ENCODE results near the gene INTS15. TPM values are rescaled to one million over a fixed set of nuclear protein-coding genes. Genes with fewer than 3 reads are reported as not detected.

INTS15 gene
- total RNA-seq, 2 experiments from 2014 or later: 39.3 to 41.8 TPM

- Mint-ChIP-seq H3K36me3 (ENCODE audit: low read depth) (peaks cover under 1% of the 10 kb centered on the region), H3K4me1 (ENCODE audit: low read depth) (peaks cover 28% of the 10 kb centered on the region), H3K27ac (no peak overlapping the region), H3K4me3 (peak overlapping the region; percentile 68), H3K27me3 (peaks cover 5% of the 10 kb centered on the region), H3K9me3 (no peaks in the 10 kb centered on the region)
- ChIA-PET POLR2A (interaction anchor here (1.1 kb wide), 1 partner anchor 26 kb away, joined by 3 read pairs; the partner anchor contains the start of gene INTS15), CTCF (no interaction called here)
- DNase-seq: no peak
- Histone ChIP-seq H3K27ac (ENCODE audit: low read depth in 1 of 2, low read length in 2 of 2) (no peak overlapping the region), H3K27me3 (ENCODE audit: control insufficient read depth in 1 of 2, insufficient read depth in 2 of 2, low read length in 2 of 2) (peaks cover 0 to 11% of the 10 kb centered on the region in 2 experiments), H3K36me3 (ENCODE audit: insufficient read depth, low read length) (peaks cover under 1% of the 10 kb centered on the region), H3K4me3 (ENCODE audit: low read length) (peak overlapping the region; percentile 53), H3K4me1 (ENCODE audit: insufficient read depth, low read length) (peaks cover 37% of the 10 kb centered on the region), H3K9me3 (ENCODE audit: control insufficient read depth in 1 of 2, insufficient read depth in 1 of 2, low read length in 2 of 2) (no peaks in the 10 kb centered on the region)
- intact Hi-C loops (cut with DNase I, micrococcal nuclease): no loop called here
- ATAC-seq (ENCODE audit: poor library complexity): no peak
- no peak for TF ChIP-seq CTCF (IDR thresholded peaks at IDR 0.05)
Observed at GRCh38 chr7:6615723-6616555, 26.1 kb downstream of the INTS15 start.

DNA sequence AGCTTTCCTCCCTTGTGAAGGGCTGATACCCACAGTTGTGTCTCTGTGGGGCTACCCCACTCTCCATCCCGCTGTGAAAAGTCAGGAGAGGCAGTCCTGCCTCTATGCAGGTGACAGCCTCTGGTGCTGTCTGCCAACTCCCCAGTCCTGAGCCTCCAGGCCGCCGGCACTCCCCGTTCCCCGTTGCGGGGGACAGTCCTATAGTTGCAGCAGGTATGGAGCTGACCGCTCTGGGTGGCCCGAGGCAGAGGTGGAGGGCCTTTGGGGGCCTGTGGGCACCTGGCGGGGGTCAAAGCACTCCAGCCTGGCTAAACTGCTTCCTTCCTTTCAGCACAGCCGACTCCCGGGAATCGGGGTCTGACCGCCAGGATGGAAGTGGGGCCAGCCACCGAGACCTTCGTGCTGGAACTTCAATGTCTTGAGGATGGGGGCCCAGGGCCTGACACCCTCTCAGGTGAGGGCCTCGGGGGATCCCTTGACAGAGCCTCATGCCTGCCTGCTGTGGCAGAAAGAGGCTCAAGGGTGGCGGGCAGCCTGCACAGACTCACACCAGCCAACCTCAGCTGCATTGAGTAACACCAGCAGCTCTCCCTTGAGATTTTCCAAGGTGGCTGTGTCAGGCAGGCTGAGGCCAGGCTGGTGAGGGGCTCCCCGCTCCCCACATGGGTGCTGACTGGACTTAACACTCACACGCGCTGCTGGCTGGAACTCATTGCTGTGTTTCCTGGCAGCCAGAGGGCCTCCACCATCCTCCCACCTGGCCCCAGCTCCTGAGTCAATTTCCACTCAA is 27.2 kb downstream of the INTS15 start:
- ATAC-seq (ENCODE audit: poor library complexity) (no peak), DNase-seq (no peak)
- peaks cover 0 to 11% of the 10 kb centered on the region in 2 experiments for H3K27me3 ChIP-seq (ENCODE audit: control insufficient read depth in 1 of 2, insufficient read depth in 2 of 2, low read length in 2 of 2)
- intact Hi-C loops (cut with DNase I, micrococcal nuclease): no loop called here
- peaks cover 7% of the 10 kb centered on the region for H3K36me3 Mint-ChIP-seq (ENCODE audit: low read depth)
- peak overlapping the region; percentile 85 for H3K4me3 Mint-ChIP-seq
- no peaks in the 10 kb centered on the region for H3K36me3 ChIP-seq (ENCODE audit: insufficient read depth, low read length)
- peaks cover 5% of the 10 kb centered on the region for H3K27me3 Mint-ChIP-seq
- H3K9me3 ChIP-seq (ENCODE audit: control insufficient read depth in 1 of 2, insufficient read depth in 1 of 2, low read length in 2 of 2): no peaks in the 10 kb centered on the region
- H3K4me3 ChIP-seq (ENCODE audit: low read length): no peak overlapping the region
- TF ChIP-seq CTCF (IDR thresholded peaks at IDR 0.05): no peak
- no peak overlapping the region for H3K27ac ChIP-seq (ENCODE audit: low read depth in 1 of 2, low read length in 2 of 2)
- H3K4me1 Mint-ChIP-seq (ENCODE audit: low read depth): peaks cover 36% of the 10 kb centered on the region
- POLR2A ChIA-PET: interaction anchor here (1.1 kb wide), 1 partner anchor 27 kb away, joined by 3 read pairs; the partner anchor contains the start of gene INTS15
- no peak overlapping the region for H3K27ac Mint-ChIP-seq
- no peaks in the 10 kb centered on the region for H3K9me3 Mint-ChIP-seq
- CTCF ChIA-PET: no interaction called here
- H3K4me1 ChIP-seq (ENCODE audit: insufficient read depth, low read length): peaks cover 48% of the 10 kb centered on the region

- no peak overlapping the region for H3K4me3 ChIP-seq (ENCODE audit: low read length)
- ChIA-PET CTCF (interaction anchor here (0.7 kb wide), 1 partner anchor 81 kb away, joined by 3 read pairs; no protein-coding TSS in a partner anchor), POLR2A (interaction anchor here (1.0 kb wide), 1 partner anchor 15 kb away, joined by 3 read pairs; no protein-coding TSS in a partner anchor)
- H3K27ac ChIP-seq (ENCODE audit: low read depth in 1 of 2, low read length in 2 of 2): no peak overlapping the region
- H3K4me1 Mint-ChIP-seq (ENCODE audit: low read depth): peaks cover 36% of the 10 kb centered on the region
- ATAC-seq (ENCODE audit: poor library complexity) (no peak), DNase-seq (no peak)
- peak overlapping the region; percentile 65 for H3K4me3 Mint-ChIP-seq
- H3K27ac Mint-ChIP-seq: no peak overlapping the region
- intact Hi-C loops (cut with DNase I, micrococcal nuclease): no loop called here
- H3K36me3 ChIP-seq (ENCODE audit: insufficient read depth, low read length): no peaks in the 10 kb centered on the region
- H3K36me3 Mint-ChIP-seq (ENCODE audit: low read depth): peaks cover 7% of the 10 kb centered on the region
- H3K27me3 Mint-ChIP-seq: peaks cover 5% of the 10 kb centered on the region
- no peaks in the 10 kb centered on the region for H3K9me3 ChIP-seq (ENCODE audit: control insufficient read depth in 1 of 2, insufficient read depth in 1 of 2, low read length in 2 of 2)
- H3K4me1 ChIP-seq (ENCODE audit: insufficient read depth, low read length): peaks cover 52% of the 10 kb centered on the region
- peaks cover 0 to 11% of the 10 kb centered on the region in 2 experiments for H3K27me3 ChIP-seq (ENCODE audit: control insufficient read depth in 1 of 2, insufficient read depth in 2 of 2, low read length in 2 of 2)
- TF ChIP-seq CTCF (IDR thresholded peaks at IDR 0.05): no peak
- no peaks in the 10 kb centered on the region for H3K9me3 Mint-ChIP-seq
Observed at GRCh38 chr7:6618621-6619020, 28.8 kb downstream of the INTS15 start.

All from CD4-positive, alpha-beta T cell (primary cell).